ENCODE results near the gene TFPI2. TPM values are rescaled to one million over a fixed set of nuclear protein-coding genes. Genes with fewer than 3 reads are reported as not detected.

TFPI2 gene
- total RNA-seq, 1 donor from 2014 or later, result 7.1 TPM

- Histone ChIP-seq H3K36me3 (no peaks in the 10 kb centered on the region), H3K4me3 (peak overlapping the region; percentile 52), H3K27ac (no peak overlapping the region), H3K9me3 (no peaks in the 10 kb centered on the region), H3K4me1 (peaks cover 9% of the 10 kb centered on the region), H3K27me3 (peaks cover 22% of the 10 kb centered on the region)
- ATAC-seq, result peak; percentile 42
- intact Hi-C loops (cut with DNase I), result no loop called here
- peak; percentile 64 for DNase-seq
- TF ChIP-seq, protein P1, sequence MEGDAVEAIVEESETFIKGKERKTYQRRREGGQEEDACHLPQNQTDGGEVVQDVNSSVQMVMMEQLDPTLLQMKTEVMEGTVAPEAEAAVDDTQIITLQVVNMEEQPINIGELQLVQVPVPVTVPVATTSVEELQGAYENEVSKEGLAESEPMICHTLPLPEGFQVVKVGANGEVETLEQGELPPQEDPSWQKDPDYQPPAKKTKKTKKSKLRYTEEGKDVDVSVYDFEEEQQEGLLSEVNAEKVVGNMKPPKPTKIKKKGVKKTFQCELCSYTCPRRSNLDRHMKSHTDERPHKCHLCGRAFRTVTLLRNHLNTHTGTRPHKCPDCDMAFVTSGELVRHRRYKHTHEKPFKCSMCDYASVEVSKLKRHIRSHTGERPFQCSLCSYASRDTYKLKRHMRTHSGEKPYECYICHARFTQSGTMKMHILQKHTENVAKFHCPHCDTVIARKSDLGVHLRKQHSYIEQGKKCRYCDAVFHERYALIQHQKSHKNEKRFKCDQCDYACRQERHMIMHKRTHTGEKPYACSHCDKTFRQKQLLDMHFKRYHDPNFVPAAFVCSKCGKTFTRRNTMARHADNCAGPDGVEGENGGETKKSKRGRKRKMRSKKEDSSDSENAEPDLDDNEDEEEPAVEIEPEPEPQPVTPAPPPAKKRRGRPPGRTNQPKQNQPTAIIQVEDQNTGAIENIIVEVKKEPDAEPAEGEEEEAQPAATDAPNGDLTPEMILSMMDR (IDR thresholded peaks at IDR 0.05), result no peak
Observed at GRCh38 chr7:93890041-93890463, 501 bp downstream of the TFPI2 start.

- ATAC-seq, result no peak
- Histone ChIP-seq H3K27me3 (peaks cover 22% of the 10 kb centered on the region), H3K36me3 (no peaks in the 10 kb centered on the region), H3K9me3 (no peaks in the 10 kb centered on the region), H3K4me1 (peaks cover 9% of the 10 kb centered on the region), H3K27ac (no peak overlapping the region), H3K4me3 (no peak overlapping the region)
- TF ChIP-seq, protein P1 (IDR thresholded peaks at IDR 0.05), result no peak
- DNase-seq, result no peak
- intact Hi-C loops (cut with DNase I), result no loop called here
Observed at GRCh38 chr7:93889261-93889660, 1.3 kb downstream of the TFPI2 start.

GRCh38 chr7:93884541-93884940, 6.0 kb downstream of the TFPI2 start:
- DNase-seq, result no peak
- Histone ChIP-seq H3K27me3 (peaks cover 5% of the 10 kb centered on the region), H3K9me3 (no peaks in the 10 kb centered on the region), H3K4me1 (no peaks in the 10 kb centered on the region), H3K36me3 (no peaks in the 10 kb centered on the region), H3K4me3 (no peak overlapping the region), H3K27ac (no peak overlapping the region)
- no peak for ATAC-seq
- TF ChIP-seq, protein P1 (IDR thresholded peaks at IDR 0.05), result no peak
- intact Hi-C loops (cut with DNase I), result no loop called here

DNA sequence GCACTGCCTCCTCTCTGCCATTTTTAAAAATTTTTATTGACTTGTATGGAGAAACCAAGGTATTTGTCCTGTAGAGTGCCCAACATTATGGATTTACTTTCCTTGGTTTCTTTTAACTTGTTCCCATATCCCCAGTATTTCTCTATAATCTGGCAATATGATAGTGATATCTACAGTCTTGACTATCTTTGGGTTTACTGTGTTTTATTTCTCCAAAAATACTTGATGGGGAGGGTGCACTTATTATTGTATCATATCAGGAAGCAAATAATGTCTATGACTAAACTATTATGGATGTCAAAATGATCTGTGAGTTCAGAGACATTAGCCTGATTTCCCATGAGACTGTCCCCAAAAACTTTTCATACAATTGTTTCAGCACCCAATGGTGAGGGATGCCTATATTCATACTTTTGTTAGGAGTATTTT, 6.6 kb downstream of the TFPI2 start:
- intact Hi-C loops (cut with DNase I), result no loop called here
- no peak for ATAC-seq

GRCh38 chr7:93883078-93883916, 7.3 kb downstream of the TFPI2 start:
- intact Hi-C loops (cut with DNase I), result no loop called here
- H3K27ac ChIP-seq, result no peak overlapping the region

More for the DNA sequence above, 6.6 kb downstream of the TFPI2 start:
- Histone ChIP-seq H3K27ac (no peak overlapping the region), H3K4me1 (no peaks in the 10 kb centered on the region), H3K36me3 (no peaks in the 10 kb centered on the region), H3K27me3 (peaks cover 5% of the 10 kb centered on the region), H3K9me3 (no peaks in the 10 kb centered on the region), H3K4me3 (no peak overlapping the region)
- TF ChIP-seq, protein P1 (IDR thresholded peaks at IDR 0.05), result no peak
- no peak for DNase-seq

More at GRCh38 chr7:93883078-93883916, 7.3 kb downstream of the TFPI2 start:
- Histone ChIP-seq H3K36me3 (no peaks in the 10 kb centered on the region), H3K9me3 (no peaks in the 10 kb centered on the region), H3K4me3 (no peak overlapping the region), H3K4me1 (no peaks in the 10 kb centered on the region), H3K27me3 (no peaks in the 10 kb centered on the region)
- TF ChIP-seq, protein P1 (IDR thresholded peaks at IDR 0.05), result no peak
- DNase-seq (no peak), ATAC-seq (no peak)
